Choroid plexus epithelial cell (primary cell): ENCODE measurements around the gene FAM149B1.

Source experiments
- DNase-seq: peaks from one replicate; pipeline ENCODE4 v3.0.0-alpha.2; 2010; ENCODE audit warnings: low read depth
- H3K4me3 ChIP-seq: 2 replicates; pipeline ENCODE4 v1.5.1; 2011; ENCODE audit warnings: low read depth, mild to moderate bottlenecking, control low read depth, low read length, moderate library complexity
- CTCF ChIP-seq: conservative IDR thresholded peaks from 2 replicates; pipeline ENCODE4 v1.5.1; 2011; ENCODE audit warnings: low read depth, mild to moderate bottlenecking, control low read depth, inconsistent platforms, low read length, moderate library complexity

The FAM149B1 gene

DNA sequence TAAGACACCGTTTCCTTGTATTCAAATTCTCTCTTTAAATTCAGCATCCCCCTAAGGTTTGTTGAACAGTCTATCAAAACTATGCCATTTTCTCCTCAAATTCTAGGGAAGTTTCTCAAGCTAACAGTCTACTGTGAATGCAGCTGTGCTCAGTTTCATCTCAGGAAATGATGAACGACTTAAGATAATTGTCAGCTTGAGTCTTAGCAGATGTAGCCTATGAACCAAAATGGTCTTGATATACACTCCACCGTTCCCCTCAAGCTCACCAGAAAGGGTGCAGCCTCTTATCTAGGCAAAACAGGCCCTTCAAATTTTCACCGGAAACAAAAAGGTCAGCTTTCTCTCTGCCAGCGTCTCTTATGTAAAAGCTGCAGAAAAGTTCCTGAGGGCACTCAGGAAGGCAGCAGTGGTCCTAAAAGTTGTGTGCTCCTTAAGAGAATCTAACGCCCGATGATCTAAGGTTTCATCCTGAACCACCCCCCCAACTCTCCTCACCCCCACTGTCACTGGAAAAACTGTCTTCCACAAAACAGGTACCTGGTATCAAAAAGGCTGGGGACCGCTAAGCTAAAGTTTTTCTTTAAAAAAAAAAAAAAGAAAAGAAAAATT is 77.1 kb downstream of the FAM149B1 start:
- peak overlapping the region; percentile 15 for H3K4me3 ChIP-seq
- TF ChIP-seq CTCF = no peak
- DNase-seq = peak; percentile 10

GRCh38 chr10:73246322-73246645 is 78.4 kb downstream of the FAM149B1 start:
- peak; percentile 23 for DNase-seq
- peak overlapping the region; percentile 92 for H3K4me3 ChIP-seq
- TF ChIP-seq CTCF = no peak

- TF ChIP-seq CTCF = no peak
- H3K4me3 ChIP-seq = peak within 1 kb of the TSS; percentile 92
- peak; percentile 95 for DNase-seq
Measured at GRCh38 chr10:73246646-73247508, 79.0 kb downstream of the FAM149B1 start, which contains the start of gene DNAJC9. Gene DNAJC9 (minus strand): TSS chr10:73247255. CDS start chr10:73247189, 66 bp downstream.

DNA sequence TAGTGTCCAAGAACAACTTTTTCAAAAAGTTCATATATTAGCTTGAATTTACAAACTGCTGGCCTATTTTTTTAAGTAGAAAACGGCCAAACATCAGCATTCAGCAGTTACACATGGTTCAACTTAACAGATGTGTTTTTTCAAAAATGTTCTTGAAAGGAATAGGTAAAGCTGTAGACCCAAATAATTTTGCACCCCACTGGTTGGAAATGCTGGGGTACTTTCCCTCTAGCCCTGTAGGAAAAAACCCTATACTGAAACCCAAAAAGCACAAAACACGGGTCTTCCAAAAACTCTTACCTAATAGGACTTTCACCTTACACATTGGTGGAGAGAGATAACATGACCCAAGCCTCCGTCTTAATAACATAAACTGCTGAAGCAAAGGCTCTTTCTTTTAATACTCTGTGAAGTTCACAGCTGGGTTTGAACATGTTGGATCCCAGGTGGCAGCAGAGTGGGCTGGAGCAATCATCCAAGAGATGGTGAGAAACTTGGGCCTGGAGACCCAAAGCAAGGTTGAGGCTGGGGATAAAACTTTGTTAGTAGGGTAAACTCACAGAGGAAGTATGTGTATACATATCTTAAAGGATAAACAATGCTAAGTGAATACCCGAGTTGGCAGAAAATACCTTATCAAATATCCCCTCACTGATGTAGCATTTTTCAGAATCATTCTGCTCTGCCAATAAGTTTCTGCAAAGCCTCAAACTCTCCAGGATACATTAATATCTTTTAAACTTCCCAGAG is 79.8 kb downstream of the FAM149B1 start:
- peak; percentile 22 for DNase-seq
- H3K4me3 ChIP-seq = peak overlapping the region; percentile 92
- TF ChIP-seq CTCF = no peak

- DNase-seq = no peak
- TF ChIP-seq CTCF = no peak
- no peak overlapping the region for H3K4me3 ChIP-seq
Measured at GRCh38 chr10:73248259-73248724, 80.4 kb downstream of the FAM149B1 start.

GRCh38 chr10:73251683-73252444 is 83.9 kb downstream of the FAM149B1 start:
- peak overlapping the region; percentile 94 for H3K4me3 ChIP-seq
- peak; percentile 41 for DNase-seq
- no peak for TF ChIP-seq CTCF
